Measurements from ENCODE around the gene SF1. TPM values are rescaled to one million over a fixed set of nuclear protein-coding genes. Genes with fewer than 3 reads are reported as not detected.

SF1 gene
- total and polyA plus RNA-seq, 2 donors from 2014 or later, result 87.5 to 320 TPM

- FAIRE-seq (no peak), DNase-seq (peak; percentile 85 to 93 (median 89))
- peak; percentile 62 for TF ChIP-seq CTCF (IDR thresholded peaks at IDR 0.05; ENCODE audit: borderline replicate concordance, extremely low read depth, insufficient read depth)
- intact Hi-C loops (cut with DNase I), result no loop called here
- H3K4me3 ChIP-seq (ENCODE audit: low read length in 3 of 3), result peak within 1 kb of the TSS in 1 of 3 donors; percentile 56
- no peaks in the 10 kb centered on the region for H3K36me3 ChIP-seq (ENCODE audit: control insufficient read depth in 2 of 3, insufficient read depth in 3 of 3, low read length in 3 of 3)
- H3K9me3 ChIP-seq (ENCODE audit: control insufficient read depth in 2 of 3, insufficient read depth in 1 of 3, low read length in 3 of 3), result no peaks in the 10 kb centered on the region
- H3K27ac ChIP-seq (ENCODE audit: low read depth in 2 of 2, low read length in 2 of 2), result no peak within 1 kb of the TSS
- no peak within 1 kb of the TSS for H3K9ac ChIP-seq (ENCODE audit: low read length in 3 of 3)
- peaks cover 3% of the 10 kb centered on the region for H3K27me3 ChIP-seq (ENCODE audit: control insufficient read depth, insufficient read depth, low read length)
- H3K4me1 ChIP-seq (ENCODE audit: control insufficient read depth in 2 of 3, insufficient read depth in 2 of 3, low read depth in 1 of 3, low read length in 3 of 3), result no peaks in the 10 kb centered on the region
These were observed 55.0 kb downstream of the SF1 start, which contains the start of gene NRXN2 for GRCh38 chr11:64723117-64723906. Gene NRXN2, minus strand, starts transcription at chr11:64723197. Its CDS starts 9,498 bp downstream, at chr11:64713699.

- no peak for TF ChIP-seq CTCF (IDR thresholded peaks at IDR 0.05; ENCODE audit: borderline replicate concordance, extremely low read depth, insufficient read depth)
- peak in 1 of 5 donors; percentile 65 for DNase-seq
- no peak overlapping the region for H3K9ac ChIP-seq (ENCODE audit: low read length in 3 of 3)
- no peaks in the 10 kb centered on the region for H3K4me1 ChIP-seq (ENCODE audit: control insufficient read depth in 2 of 3, insufficient read depth in 2 of 3, low read depth in 1 of 3, low read length in 3 of 3)
- H3K4me3 ChIP-seq (ENCODE audit: low read length in 3 of 3), result no peak overlapping the region
- intact Hi-C loops (cut with DNase I), result no loop called here
- no peaks in the 10 kb centered on the region for H3K9me3 ChIP-seq (ENCODE audit: control insufficient read depth in 2 of 3, insufficient read depth in 1 of 3, low read length in 3 of 3)
- no peak overlapping the region for H3K27ac ChIP-seq (ENCODE audit: low read depth in 2 of 2, low read length in 2 of 2)
- H3K36me3 ChIP-seq (ENCODE audit: control insufficient read depth in 2 of 3, insufficient read depth in 3 of 3, low read length in 3 of 3), result no peaks in the 10 kb centered on the region
- H3K27me3 ChIP-seq (ENCODE audit: control insufficient read depth, insufficient read depth, low read length), result peaks cover 3% of the 10 kb centered on the region
- no peak for FAIRE-seq
These were observed 55.9 kb downstream of the SF1 start for GRCh38 chr11:64722141-64723065.

GRCh38 chr11:64721359-64721699, 57.0 kb downstream of the SF1 start:
- H3K4me3 ChIP-seq (ENCODE audit: low read length in 3 of 3), result no peak overlapping the region
- FAIRE-seq (no peak), DNase-seq (no peak)
- TF ChIP-seq CTCF (IDR thresholded peaks at IDR 0.05; ENCODE audit: borderline replicate concordance, extremely low read depth, insufficient read depth), result no peak
- H3K4me1 ChIP-seq (ENCODE audit: control insufficient read depth in 2 of 3, insufficient read depth in 2 of 3, low read depth in 1 of 3, low read length in 3 of 3), result no peaks in the 10 kb centered on the region
- no peaks in the 10 kb centered on the region for H3K36me3 ChIP-seq (ENCODE audit: control insufficient read depth in 2 of 3, insufficient read depth in 3 of 3, low read length in 3 of 3)
- no peak overlapping the region for H3K9ac ChIP-seq (ENCODE audit: low read length in 3 of 3)
- H3K9me3 ChIP-seq (ENCODE audit: control insufficient read depth in 2 of 3, insufficient read depth in 1 of 3, low read length in 3 of 3), result no peaks in the 10 kb centered on the region
- H3K27ac ChIP-seq (ENCODE audit: low read depth in 2 of 2, low read length in 2 of 2), result no peak overlapping the region
- H3K27me3 ChIP-seq (ENCODE audit: control insufficient read depth, insufficient read depth, low read length), result peaks cover 3% of the 10 kb centered on the region
- intact Hi-C loops (cut with DNase I), result no loop called here

Measured in kidney (tissue), 14 donors.